ENCODE measurements around the gene ABHD14A. TPM values are rescaled to one million over a fixed set of nuclear protein-coding genes. Genes with fewer than 3 reads are reported as not detected.

The ABHD14A gene
- total RNA-seq, 1 experiment from 2014 or later, result 9.9 TPM

GRCh38 chr3:52025453-52025852, 50.6 kb downstream of the ABHD14A start:
- Histone ChIP-seq H3K79me2 (ENCODE audit: low read depth) (no peaks in the 10 kb centered on the region), H4K20me1 (ENCODE audit: insufficient read depth) (no peaks in the 10 kb centered on the region), H3K9me2 (ENCODE audit: insufficient read depth) (no peaks in the 10 kb centered on the region), H3K27me3 (ENCODE audit: insufficient read depth, low read depth) (no peaks in the 10 kb centered on the region), H3K4me1 (replicated peaks; ENCODE audit: insufficient read depth) (no peaks in the 10 kb centered on the region), H3F3A (ENCODE audit: insufficient read depth, low read depth) (no peaks in the 10 kb centered on the region), H3K4me2 (no peak overlapping the region), H3K27ac (no peak overlapping the region), H3K36me3 (ENCODE audit: low read depth) (no peaks in the 10 kb centered on the region), H3K9me3 (ENCODE audit: insufficient read depth, low read depth) (no peaks in the 10 kb centered on the region), H3K4me3 (no peak overlapping the region), H2AFZ (no peak overlapping the region)
- no peak for TF ChIP-seq CTCF (conservative IDR thresholded peaks at IDR 0.05)
- no peak for TF ChIP-seq EZH2 (IDR thresholded peaks at IDR 0.05; ENCODE audit: low read depth)
- no TSS peak for BruUV-seq (replicated peaks)
- ChIA-PET CTCF (no interaction called here), POLR2A (ENCODE audit: unreplicated experiment) (no interaction called here)
- intact Hi-C loops (cut with micrococcal nuclease; ENCODE audit: unreplicated experiment), result no loop called here
- no peak for DNase-seq

- Histone ChIP-seq H4K20me1 (ENCODE audit: insufficient read depth) (no peaks in the 10 kb centered on the region), H3K4me1 (replicated peaks; ENCODE audit: insufficient read depth) (no peaks in the 10 kb centered on the region), H3K4me3 (no peak overlapping the region), H3K9me2 (ENCODE audit: insufficient read depth) (no peaks in the 10 kb centered on the region), H3K27ac (no peak overlapping the region), H3F3A (ENCODE audit: insufficient read depth, low read depth) (no peaks in the 10 kb centered on the region), H2AFZ (no peak overlapping the region), H3K36me3 (ENCODE audit: low read depth) (no peaks in the 10 kb centered on the region), H3K27me3 (ENCODE audit: insufficient read depth, low read depth) (no peaks in the 10 kb centered on the region), H3K9me3 (ENCODE audit: insufficient read depth, low read depth) (no peaks in the 10 kb centered on the region), H3K79me2 (ENCODE audit: low read depth) (no peaks in the 10 kb centered on the region), H3K4me2 (no peak overlapping the region)
- TF ChIP-seq EZH2 (IDR thresholded peaks at IDR 0.05; ENCODE audit: low read depth), result no peak
- TF ChIP-seq CTCF (conservative IDR thresholded peaks at IDR 0.05), result no peak
- CTCF ChIA-PET, result no interaction called here
- POLR2A ChIA-PET (ENCODE audit: unreplicated experiment), result no interaction called here
- no peak for DNase-seq
- intact Hi-C loops (cut with micrococcal nuclease; ENCODE audit: unreplicated experiment), result no loop called here
- BruUV-seq (replicated peaks), result no TSS peak
Observed at GRCh38 chr3:52026041-52026440, 51.2 kb downstream of the ABHD14A start.

GRCh38 chr3:52028572-52028971, 53.7 kb downstream of the ABHD14A start:
- Histone ChIP-seq H3K4me3 (no peak overlapping the region), H3K9me3 (ENCODE audit: insufficient read depth, low read depth) (no peaks in the 10 kb centered on the region), H4K20me1 (ENCODE audit: insufficient read depth) (no peaks in the 10 kb centered on the region; the same call in 1 of the 2 replicates), H3F3A (ENCODE audit: insufficient read depth, low read depth) (no peaks in the 10 kb centered on the region), H3K79me2 (ENCODE audit: low read depth) (no peaks in the 10 kb centered on the region), H3K27me3 (ENCODE audit: insufficient read depth, low read depth) (no peaks in the 10 kb centered on the region), H3K36me3 (ENCODE audit: low read depth) (no peaks in the 10 kb centered on the region), H3K27ac (no peak overlapping the region), H3K4me1 (replicated peaks; ENCODE audit: insufficient read depth) (no peaks in the 10 kb centered on the region), H3K4me2 (no peak overlapping the region), H2AFZ (no peak overlapping the region), H3K9me2 (ENCODE audit: insufficient read depth) (no peaks in the 10 kb centered on the region)
- no TSS peak for BruUV-seq (replicated peaks)
- CTCF ChIA-PET, result interaction anchor here (0.5 kb wide), 1 partner anchor 225 kb away, joined by 5 read pairs; no protein-coding TSS in a partner anchor
- POLR2A ChIA-PET (ENCODE audit: unreplicated experiment), result no interaction called here
- intact Hi-C loops (cut with micrococcal nuclease; ENCODE audit: unreplicated experiment), result no loop called here
- TF ChIP-seq EZH2 (IDR thresholded peaks at IDR 0.05; ENCODE audit: low read depth), result no peak
- DNase-seq, result no peak

GRCh38 chr3:52029053-52029452, 54.2 kb downstream of the ABHD14A start:
- DNase-seq, result no peak
- ChIA-PET CTCF (interaction anchor here (0.5 kb wide), 1 partner anchor 225 kb away, joined by 5 read pairs; no protein-coding TSS in a partner anchor), POLR2A (ENCODE audit: unreplicated experiment) (no interaction called here)
- H3K4me1 ChIP-seq (replicated peaks; ENCODE audit: insufficient read depth), result no peaks in the 10 kb centered on the region
- no peak overlapping the region for H3K27ac ChIP-seq
- H3K79me2 ChIP-seq (ENCODE audit: low read depth), result no peaks in the 10 kb centered on the region
- no peaks in the 10 kb centered on the region for H3K9me3 ChIP-seq (ENCODE audit: insufficient read depth, low read depth)
- no peaks in the 10 kb centered on the region for H3F3A ChIP-seq (ENCODE audit: insufficient read depth, low read depth)
- BruUV-seq (replicated peaks), result no TSS peak
- H3K27me3 ChIP-seq (ENCODE audit: insufficient read depth, low read depth), result no peaks in the 10 kb centered on the region
- H3K36me3 ChIP-seq (ENCODE audit: low read depth), result no peaks in the 10 kb centered on the region
- H3K4me2 ChIP-seq, result no peak overlapping the region
- no peaks in the 10 kb centered on the region; the same call in 1 of the 2 replicates for H4K20me1 ChIP-seq (ENCODE audit: insufficient read depth)
- no peak overlapping the region for H2AFZ ChIP-seq
- no peak overlapping the region for H3K4me3 ChIP-seq
- no peak for TF ChIP-seq CTCF (conservative IDR thresholded peaks at IDR 0.05)
- no peak for TF ChIP-seq EZH2 (IDR thresholded peaks at IDR 0.05; ENCODE audit: low read depth)
- no peaks in the 10 kb centered on the region for H3K9me2 ChIP-seq (ENCODE audit: insufficient read depth)
- intact Hi-C loops (cut with micrococcal nuclease; ENCODE audit: unreplicated experiment), result no loop called here

Measured in PC-9 (cell line).